OCI-LY7 (cell line): ENCODE data around the gene CAMK2N1. TPM values are rescaled to one million over a fixed set of nuclear protein-coding genes. Genes with fewer than 3 reads are reported as not detected.

Experiments used
- BruUV-seq: library from RNA; stranded (reverse); fragments of 400-500 nt; replicated peaks from 2 replicates; lab custom pipeline; 2021; lab: Mats Ljungman, UMichigan
- CTCF ChIA-PET: fragments of 300-600 bp; sonication (Branson Sonifier 250); formaldehyde crosslinking; loops from one replicate; lab custom pipeline; 2022; ENCODE audit warnings: antibody characterized with exemption; ENCODE audit not compliant: unreplicated experiment; lab: Charles Lee
- POLR2A ChIA-PET: fragments of 300-600 bp; sonication (Branson Sonifier 250); formaldehyde crosslinking; loops from one replicate; lab custom pipeline; 2022; ENCODE audit warnings: antibody characterized with exemption; lab: Charles Lee
- DNase-seq: peaks from one replicate; pipeline ENCODE4 v3.0.0-alpha.2; 2015; ENCODE audit warnings: low spot score
- H2AFZ ChIP-seq: fragments of 200-600 bp; sonication (generic), shearing (Covaris generic); 2 replicates; pipeline ENCODE4 v1.6.1; 2014; ENCODE audit warnings: mild to moderate bottlenecking, antibody characterized with exemption, low read length, moderate library complexity
- H3K27ac ChIP-seq: fragments of 200-600 bp; sonication (generic); 2 replicates; pipeline ENCODE4 v1.5.1; 2014; ENCODE audit warnings: mixed run types, low read depth, mild to moderate bottlenecking, moderate library complexity, low read length, inconsistent platforms; ENCODE audit not compliant: poor library complexity, severe bottlenecking
- H3K36me3 ChIP-seq: fragments of 200-600 bp; sonication (generic); 2 replicates; pipeline ENCODE4 v1.6.1; 2014; ENCODE audit warnings: mild to moderate bottlenecking, antibody characterized with exemption, low read length, moderate library complexity, mixed read lengths; ENCODE audit not compliant: insufficient read depth
- H3K4me1 ChIP-seq: fragments of 200-600 bp; sonication (generic); 2 replicates; pipeline ENCODE4 v1.5.1; 2014; ENCODE audit warnings: mild to moderate bottlenecking, low read length; ENCODE audit not compliant: insufficient read depth, poor library complexity, severe bottlenecking
- H3K4me2 ChIP-seq: fragments of 200-600 bp; sonication (generic); 2 replicates; pipeline ENCODE4 v1.6.1; 2014; ENCODE audit warnings: mild to moderate bottlenecking, low read length
- H3K4me3 ChIP-seq: fragments of 200-600 bp; sonication (generic); 2 replicates; pipeline ENCODE4 v1.5.1; 2014; ENCODE audit warnings: mild to moderate bottlenecking, low read depth, low read length; ENCODE audit not compliant: poor library complexity, severe bottlenecking
- H3K79me2 ChIP-seq: fragments of 200-600 bp; sonication (generic); 2 replicates; pipeline ENCODE4 v1.6.1; 2016; ENCODE audit warnings: low read depth, mild to moderate bottlenecking, low read length, moderate library complexity, mixed read lengths; ENCODE audit not compliant: insufficient read depth
- H3K9me2 ChIP-seq: fragments of 200-600 bp; sonication (generic); 2 replicates; pipeline ENCODE4 v1.6.1; 2016; ENCODE audit warnings: mild to moderate bottlenecking, low read length, mixed read lengths; ENCODE audit not compliant: insufficient read depth
- H3K9me3 ChIP-seq: fragments of 200-600 bp; sonication (generic); 2 replicates; pipeline ENCODE4 v1.6.1; 2014; ENCODE audit warnings: mild to moderate bottlenecking, mixed run types, low read length, mixed read lengths
- H4K20me1 ChIP-seq: fragments of 200-600 bp; sonication (generic); 2 replicates; pipeline ENCODE4 v1.6.1; 2014; ENCODE audit warnings: mild to moderate bottlenecking, antibody characterized with exemption, low read length, moderate library complexity, mixed read lengths; ENCODE audit not compliant: insufficient read depth
- EZH2phosphoT487 ChIP-seq: fragments of 200-600 bp; sonication (generic); IDR thresholded peaks from 2 replicates; pipeline ENCODE4 v1.6.1; 2018; ENCODE audit warnings: low read depth, borderline replicate concordance, mild to moderate bottlenecking, mixed run types, antibody characterized with exemption, low read length, moderate library complexity, mixed read lengths
- intact Hi-C: fragments of 100-400 bp; cut with micrococcal nuclease; formaldehyde crosslinking; loops from one replicate; pipeline ENCODE4 v1.10.0; 2022; ENCODE audit not compliant: unreplicated experiment
- total RNA-seq, 2 experiments: library from RNA; depleted of rRNA in 1 of 2; stranded (reverse); fragments of >200 nt in 1 of 2; shearing (Covaris generic) in 1 of 2; gene quantifications; 2 replicates each; pipeline ENCODE4 v1.2.3, GENCODE V29; 2014 to 2022
- TF ChIP-seq, protein P1 (sequence below): fragments of 200-600 bp; sonication (generic); conservative IDR thresholded peaks from 2 replicates; pipeline ENCODE4 v1.5.1; 2014; ENCODE audit warnings: mild to moderate bottlenecking, antibody characterized with exemption, low read length, moderate library complexity, mixed read lengths

The CAMK2N1 gene
- total RNA-seq, 2 experiments from 2014 or later, result not detected

DNA sequence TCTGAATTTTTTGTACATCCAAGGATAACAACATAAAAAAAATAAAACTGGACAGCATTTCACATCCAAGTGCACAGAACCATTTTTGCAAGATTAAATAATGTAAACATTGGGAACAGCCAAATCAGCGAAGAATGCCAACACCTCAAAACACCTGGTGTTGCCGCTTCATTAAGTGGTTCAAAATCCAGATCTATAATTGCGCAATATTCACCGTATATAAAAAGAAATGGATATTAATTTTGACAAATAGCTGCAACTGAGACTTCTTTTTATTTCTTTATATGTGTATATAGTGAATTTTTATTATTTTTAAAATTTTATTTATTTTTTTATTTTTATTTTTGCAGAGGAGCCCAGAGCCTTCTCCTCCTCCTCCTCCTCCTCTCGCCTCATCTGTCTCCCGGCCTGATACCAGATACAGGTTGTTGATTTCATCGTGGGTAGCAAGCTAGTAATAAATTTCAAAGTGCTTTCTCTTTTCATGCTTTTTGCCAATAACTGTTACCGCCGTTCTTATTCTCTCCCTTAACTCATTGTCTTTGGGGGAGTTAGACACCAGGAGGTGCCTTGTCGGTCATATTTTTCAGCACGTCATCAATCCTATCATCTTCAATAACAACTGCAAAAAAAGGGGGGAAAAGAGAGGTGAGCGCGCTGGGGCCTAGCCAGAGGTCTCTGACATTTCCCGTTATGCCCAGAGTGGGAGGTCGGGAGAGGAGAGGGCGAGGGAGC is 2.7 kb downstream of the CAMK2N1 start:
- peak overlapping the region; percentile 60; the same call in 1 of the 2 replicates for H3K4me2 ChIP-seq
- CTCF ChIA-PET, result no interaction called here
- intact Hi-C loops, result no loop called here

DNA sequence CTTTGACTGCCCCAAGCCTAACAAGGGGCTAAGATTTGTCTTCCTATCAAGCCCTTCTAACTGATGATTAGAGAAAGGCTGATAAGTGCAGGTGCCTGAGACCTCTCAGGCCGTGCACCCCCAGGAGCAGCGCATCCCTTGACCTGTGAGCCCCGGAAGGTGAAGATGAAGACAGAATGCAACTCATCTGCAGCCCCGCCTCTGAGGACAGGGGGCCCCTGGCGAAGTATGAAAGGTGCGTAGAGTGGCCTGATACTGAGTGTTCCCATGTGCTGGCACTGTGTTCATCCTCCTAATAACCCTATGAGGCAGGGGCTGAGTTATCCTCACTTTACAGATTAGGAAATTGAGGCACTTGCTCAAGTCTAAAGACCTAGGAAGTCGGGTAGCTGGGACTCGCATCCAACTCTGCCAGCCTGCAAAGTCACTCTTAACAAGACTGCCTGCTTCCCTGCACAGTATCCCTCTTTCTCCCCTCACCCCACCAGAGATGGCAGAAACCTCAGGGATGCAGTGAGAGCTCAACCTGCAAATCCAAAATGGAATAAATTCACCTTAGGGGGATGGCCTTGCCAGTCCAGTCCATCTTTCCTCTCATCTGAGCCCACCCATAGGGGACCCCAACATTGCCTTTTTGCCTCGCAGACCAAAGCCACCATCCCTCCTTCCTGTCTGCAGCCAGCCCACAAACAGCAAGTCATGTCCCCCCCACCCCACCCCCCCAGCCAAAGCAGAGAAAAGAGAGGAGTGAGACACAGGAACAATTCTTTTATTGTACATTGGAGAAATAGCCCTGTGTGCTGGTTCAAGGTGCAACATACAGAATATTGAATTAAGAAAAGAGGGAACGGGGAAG is 4.1 kb downstream of the CAMK2N1 start:
- no peak for DNase-seq
- no peaks in the 10 kb centered on the region for H3K79me2 ChIP-seq
- no peaks in the 10 kb centered on the region for H4K20me1 ChIP-seq
- peaks cover 15% of the 10 kb centered on the region for H3K4me1 ChIP-seq
- H3K9me3 ChIP-seq, result no peaks in the 10 kb centered on the region
- H2AFZ ChIP-seq, result no peak overlapping the region
- TF ChIP-seq, protein P1, sequence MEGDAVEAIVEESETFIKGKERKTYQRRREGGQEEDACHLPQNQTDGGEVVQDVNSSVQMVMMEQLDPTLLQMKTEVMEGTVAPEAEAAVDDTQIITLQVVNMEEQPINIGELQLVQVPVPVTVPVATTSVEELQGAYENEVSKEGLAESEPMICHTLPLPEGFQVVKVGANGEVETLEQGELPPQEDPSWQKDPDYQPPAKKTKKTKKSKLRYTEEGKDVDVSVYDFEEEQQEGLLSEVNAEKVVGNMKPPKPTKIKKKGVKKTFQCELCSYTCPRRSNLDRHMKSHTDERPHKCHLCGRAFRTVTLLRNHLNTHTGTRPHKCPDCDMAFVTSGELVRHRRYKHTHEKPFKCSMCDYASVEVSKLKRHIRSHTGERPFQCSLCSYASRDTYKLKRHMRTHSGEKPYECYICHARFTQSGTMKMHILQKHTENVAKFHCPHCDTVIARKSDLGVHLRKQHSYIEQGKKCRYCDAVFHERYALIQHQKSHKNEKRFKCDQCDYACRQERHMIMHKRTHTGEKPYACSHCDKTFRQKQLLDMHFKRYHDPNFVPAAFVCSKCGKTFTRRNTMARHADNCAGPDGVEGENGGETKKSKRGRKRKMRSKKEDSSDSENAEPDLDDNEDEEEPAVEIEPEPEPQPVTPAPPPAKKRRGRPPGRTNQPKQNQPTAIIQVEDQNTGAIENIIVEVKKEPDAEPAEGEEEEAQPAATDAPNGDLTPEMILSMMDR, result no peak
- no peak for TF ChIP-seq EZH2phosphoT487
- peak overlapping the region; percentile 17 for H3K4me3 ChIP-seq
- no peaks in the 10 kb centered on the region for H3K9me2 ChIP-seq
- peak overlapping the region; percentile 60 for H3K4me2 ChIP-seq
- POLR2A ChIA-PET, result interaction anchor here (0.6 to 1.2 kb wide), 2 partner anchors 28 to 71 kb away, joined by 3 to 4 read pairs; no protein-coding TSS in a partner anchor
- intact Hi-C loops, result no loop called here
- CTCF ChIA-PET, result interaction anchor here (0.6 to 1.1 kb wide), 3 partner anchors 29 to 544 kb away, joined by 3 to 5 read pairs (median 3); no protein-coding TSS in a partner anchor
- BruUV-seq, result no TSS peak
- H3K36me3 ChIP-seq, result no peaks in the 10 kb centered on the region
- no peak overlapping the region for H3K27ac ChIP-seq

More for the DNA sequence above, 2.7 kb downstream of the CAMK2N1 start:
- Histone ChIP-seq H3K36me3 (no peaks in the 10 kb centered on the region), H3K27ac (no peak overlapping the region), H4K20me1 (no peaks in the 10 kb centered on the region), H3K79me2 (no peaks in the 10 kb centered on the region), H3K4me1 (peaks cover 15% of the 10 kb centered on the region), H3K4me3 (no peak overlapping the region), H3K9me3 (no peaks in the 10 kb centered on the region), H3K9me2 (no peaks in the 10 kb centered on the region), H2AFZ (no peak overlapping the region)
- no peak; the same call in 1 of the 2 replicates for TF ChIP-seq EZH2phosphoT487
- TF ChIP-seq, protein P1, result no peak
- BruUV-seq, result no TSS peak
- DNase-seq, result no peak
- POLR2A ChIA-PET, result interaction anchor here (0.7 to 1.0 kb wide), 2 partner anchors 10 to 147 kb away, joined by 3 to 4 read pairs; no protein-coding TSS in a partner anchor
